IPS-15b (cell line): ENCODE data around the gene CACNG6.
A peak's percentile ranks its signal among the peaks of the same experiment; 100 is the strongest.

Experiments
- H3K27me3 ChIP-seq: one replicate; pipeline ENCODE4 v1.6.1; 2013; ENCODE audit warnings: low read length; ENCODE audit not compliant: control insufficient read depth, insufficient read depth
- H3K36me3 ChIP-seq: one replicate; pipeline ENCODE4 v1.6.1; 2013; ENCODE audit warnings: low read length; ENCODE audit not compliant: control insufficient read depth, insufficient read depth
- H3K4me1 ChIP-seq: one replicate; pipeline ENCODE4 v1.6.1; 2013; ENCODE audit warnings: mild to moderate bottlenecking, low read length; ENCODE audit not compliant: control insufficient read depth, insufficient read depth
- H3K4me3 ChIP-seq: one replicate; pipeline ENCODE4 v1.5.1; 2013; ENCODE audit warnings: low read depth, low read length
- H3K9ac ChIP-seq: one replicate; pipeline ENCODE4 v1.6.1; 2013; ENCODE audit warnings: low read depth, mild to moderate bottlenecking, low read length
- H3K9me3 ChIP-seq: one replicate; pipeline ENCODE4 v1.6.1; 2013; ENCODE audit warnings: mild to moderate bottlenecking, low read length; ENCODE audit not compliant: control insufficient read depth, insufficient read depth

CACNG6 gene

GRCh38 chr19:53957448-53958167 lies 33.8 kb upstream of the CACNG6 start:
- Histone ChIP-seq H3K9me3 (no peaks in the 10 kb centered on the region), H3K36me3 (no peaks in the 10 kb centered on the region), H3K27me3 (peaks cover 7% of the 10 kb centered on the region), H3K4me3 (peak overlapping the region; percentile 38), H3K4me1 (peaks cover 5% of the 10 kb centered on the region), H3K9ac (no peak overlapping the region)

- H3K4me3 ChIP-seq: peak overlapping the region; percentile 38
- H3K9ac ChIP-seq: no peak overlapping the region
- peaks cover 5% of the 10 kb centered on the region for H3K4me1 ChIP-seq
- no peaks in the 10 kb centered on the region for H3K9me3 ChIP-seq
- peaks cover 7% of the 10 kb centered on the region for H3K27me3 ChIP-seq
- no peaks in the 10 kb centered on the region for H3K36me3 ChIP-seq
Measured at GRCh38 chr19:53958168-53958571, 33.3 kb upstream of the CACNG6 start.

GRCh38 chr19:53958823-53959757 lies 32.3 kb upstream of the CACNG6 start:
- Histone ChIP-seq H3K36me3 (peaks cover under 1% of the 10 kb centered on the region), H3K4me1 (peaks cover 5% of the 10 kb centered on the region), H3K27me3 (peaks cover 13% of the 10 kb centered on the region), H3K9ac (no peak overlapping the region), H3K9me3 (no peaks in the 10 kb centered on the region), H3K4me3 (peak overlapping the region; percentile 74)

- peak overlapping the region; percentile 74 for H3K4me3 ChIP-seq
- H3K4me1 ChIP-seq: peaks cover 5% of the 10 kb centered on the region
- H3K9me3 ChIP-seq: no peaks in the 10 kb centered on the region
- H3K9ac ChIP-seq: no peak overlapping the region
- H3K27me3 ChIP-seq: peaks cover 15% of the 10 kb centered on the region
- H3K36me3 ChIP-seq: peaks cover 6% of the 10 kb centered on the region
Measured at GRCh38 chr19:53960187-53960586, 31.2 kb upstream of the CACNG6 start.

DNA sequence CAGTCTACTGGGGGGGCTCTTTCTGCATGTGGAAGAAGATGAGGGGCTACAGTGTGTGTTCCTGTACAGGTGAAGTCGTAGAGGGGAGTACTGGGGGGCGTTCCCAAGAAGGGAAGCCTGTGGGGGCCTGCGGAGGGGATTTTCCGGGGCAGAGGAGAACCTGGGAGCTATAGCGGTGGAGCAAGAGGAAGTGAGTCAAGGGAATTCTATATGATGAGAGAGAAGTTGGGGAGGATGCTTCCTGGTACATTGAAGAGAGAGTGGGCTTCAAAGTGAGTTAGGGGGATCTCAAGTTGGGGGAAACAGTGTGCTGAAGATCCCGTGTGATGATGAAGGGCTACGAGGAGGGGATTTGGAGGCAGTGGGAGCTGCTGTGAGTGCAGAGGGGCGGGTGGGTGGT lies 30.6 kb upstream of the CACNG6 start:
- H3K4me3 ChIP-seq: peak overlapping the region; percentile 74
- H3K27me3 ChIP-seq: peaks cover 15% of the 10 kb centered on the region
- H3K9ac ChIP-seq: no peak overlapping the region
- peaks cover 6% of the 10 kb centered on the region for H3K36me3 ChIP-seq
- H3K9me3 ChIP-seq: no peaks in the 10 kb centered on the region
- peaks cover 5% of the 10 kb centered on the region for H3K4me1 ChIP-seq

DNA sequence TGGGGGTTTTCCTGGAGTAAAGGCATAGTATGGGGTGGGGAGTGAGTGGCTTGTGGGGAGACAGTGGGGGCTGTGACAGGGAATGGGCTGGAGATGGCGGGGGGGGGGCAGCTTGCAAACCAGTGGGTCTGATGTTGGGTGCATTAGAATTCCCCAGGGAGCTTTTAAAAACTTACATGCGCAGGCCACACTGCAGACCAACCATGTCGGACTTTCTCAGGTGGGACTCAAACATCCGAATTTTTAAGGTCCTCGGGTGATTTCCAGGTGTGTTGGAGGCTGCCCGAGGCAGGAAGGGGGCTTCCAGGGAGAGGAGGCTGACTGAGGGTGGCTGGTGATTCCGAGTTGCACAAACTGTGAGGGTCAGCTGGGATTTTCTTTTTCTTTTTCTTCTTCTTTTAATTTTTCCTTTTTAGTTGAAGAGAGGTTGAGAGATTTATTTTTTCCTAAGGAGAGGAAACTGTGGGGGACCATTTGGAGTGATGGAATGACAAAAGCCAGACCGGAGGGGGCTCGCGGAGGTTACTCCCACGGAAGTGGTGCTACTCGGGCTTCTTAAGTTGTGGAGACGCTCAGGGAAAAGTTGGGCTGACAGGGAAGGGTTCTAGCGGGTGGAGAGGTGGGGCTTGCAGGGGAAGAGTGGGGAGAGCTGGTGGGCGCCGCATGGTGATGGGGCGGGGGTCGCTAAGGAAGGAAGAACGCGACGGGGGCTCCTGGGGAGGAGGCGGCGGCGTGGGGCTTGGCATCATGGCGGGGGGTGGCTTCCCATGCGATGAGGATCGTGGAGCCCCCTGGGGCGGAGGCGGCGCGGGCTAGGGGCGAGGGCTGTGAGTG lies 29.7 kb upstream of the CACNG6 start:
- Histone ChIP-seq H3K4me1 (no peaks in the 10 kb centered on the region), H3K9ac (peak overlapping the region; percentile 47), H3K4me3 (peak overlapping the region; percentile 46), H3K27me3 (peaks cover 15% of the 10 kb centered on the region), H3K9me3 (no peaks in the 10 kb centered on the region), H3K36me3 (peaks cover 8% of the 10 kb centered on the region)

GRCh38 chr19:53962887-53963431 lies 28.5 kb upstream of the CACNG6 start, which contains the start of gene CACNG8:
CACNG8 (plus strand) TSS chr19:53962937.
- H3K4me3 ChIP-seq: peak within 1 kb of the TSS; percentile 49
- H3K4me1 ChIP-seq: no peaks in the 10 kb centered on the region
- peaks cover 11% of the 10 kb centered on the region for H3K36me3 ChIP-seq
- H3K9me3 ChIP-seq: no peaks in the 10 kb centered on the region
- H3K27me3 ChIP-seq: peaks cover 15% of the 10 kb centered on the region
- H3K9ac ChIP-seq: no peak within 1 kb of the TSS

GRCh38 chr19:53965091-53965490 lies 26.3 kb upstream of the CACNG6 start:
- peaks cover 18% of the 10 kb centered on the region for H3K36me3 ChIP-seq
- H3K4me3 ChIP-seq: no peak overlapping the region
- no peaks in the 10 kb centered on the region for H3K4me1 ChIP-seq
- H3K9me3 ChIP-seq: no peaks in the 10 kb centered on the region
- H3K27me3 ChIP-seq: peaks cover 15% of the 10 kb centered on the region
- no peak overlapping the region for H3K9ac ChIP-seq

DNA sequence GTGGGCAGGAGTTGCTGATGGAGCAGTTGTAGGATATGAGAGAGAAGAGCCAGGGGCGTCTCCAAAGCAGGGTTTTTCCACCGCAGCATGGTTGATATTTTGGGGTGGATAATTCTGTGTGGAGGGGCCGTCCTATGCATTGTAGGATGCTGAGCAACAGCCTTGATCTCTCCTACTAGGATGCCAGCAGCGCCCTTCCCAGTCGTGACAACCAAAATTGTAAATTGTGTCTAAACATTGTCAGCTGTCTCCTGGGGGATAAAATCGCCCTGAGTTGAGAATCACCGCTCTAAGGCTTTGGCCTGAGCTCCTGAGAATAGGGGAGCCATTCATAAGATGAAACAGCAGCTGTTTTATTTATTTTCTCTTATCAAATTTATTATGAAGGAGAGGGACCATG lies 24.5 kb upstream of the CACNG6 start:
- H3K4me3 ChIP-seq: no peak overlapping the region
- H3K9me3 ChIP-seq: no peaks in the 10 kb centered on the region
- peaks cover 8% of the 10 kb centered on the region for H3K27me3 ChIP-seq

GRCh38 chr19:53969366-53969765 lies 22.1 kb upstream of the CACNG6 start:
- Histone ChIP-seq H3K4me1 (no peaks in the 10 kb centered on the region), H3K27me3 (no peaks in the 10 kb centered on the region), H3K4me3 (no peak overlapping the region), H3K9me3 (no peaks in the 10 kb centered on the region), H3K9ac (no peak overlapping the region), H3K36me3 (peaks cover 16% of the 10 kb centered on the region)

More for the DNA sequence above, 24.5 kb upstream of the CACNG6 start:
- Histone ChIP-seq H3K4me1 (no peaks in the 10 kb centered on the region), H3K9ac (no peak overlapping the region), H3K36me3 (peaks cover 18% of the 10 kb centered on the region)

- no peaks in the 10 kb centered on the region for H3K4me1 ChIP-seq
- no peak overlapping the region for H3K4me3 ChIP-seq
- H3K27me3 ChIP-seq: no peaks in the 10 kb centered on the region
- H3K9ac ChIP-seq: peak overlapping the region; percentile 24
- no peaks in the 10 kb centered on the region for H3K9me3 ChIP-seq
- peaks cover 11% of the 10 kb centered on the region for H3K36me3 ChIP-seq
Measured at GRCh38 chr19:53971673-53972072, 19.8 kb upstream of the CACNG6 start.
